HuH-7.5 (cell line): ENCODE results near the gene ZNF382.

Experiments
- DNase-seq: peaks from one replicate; pipeline ENCODE4 v3.0.0; 2011; ENCODE audit warnings: low spot score

Gene ZNF382

GRCh38 chr19:36679455-36679854 is 74.3 kb downstream of the ZNF382 start:
- DNase-seq, result no peak
